AML-193 (cell line): Measurements from ENCODE around the gene PELI1.

Experiments used
- DNase-seq, 2 experiments: peaks; one replicate each; lab custom pipeline; 2025; lab: John Stamatoyannopoulos, UW

The PELI1 gene

DNA sequence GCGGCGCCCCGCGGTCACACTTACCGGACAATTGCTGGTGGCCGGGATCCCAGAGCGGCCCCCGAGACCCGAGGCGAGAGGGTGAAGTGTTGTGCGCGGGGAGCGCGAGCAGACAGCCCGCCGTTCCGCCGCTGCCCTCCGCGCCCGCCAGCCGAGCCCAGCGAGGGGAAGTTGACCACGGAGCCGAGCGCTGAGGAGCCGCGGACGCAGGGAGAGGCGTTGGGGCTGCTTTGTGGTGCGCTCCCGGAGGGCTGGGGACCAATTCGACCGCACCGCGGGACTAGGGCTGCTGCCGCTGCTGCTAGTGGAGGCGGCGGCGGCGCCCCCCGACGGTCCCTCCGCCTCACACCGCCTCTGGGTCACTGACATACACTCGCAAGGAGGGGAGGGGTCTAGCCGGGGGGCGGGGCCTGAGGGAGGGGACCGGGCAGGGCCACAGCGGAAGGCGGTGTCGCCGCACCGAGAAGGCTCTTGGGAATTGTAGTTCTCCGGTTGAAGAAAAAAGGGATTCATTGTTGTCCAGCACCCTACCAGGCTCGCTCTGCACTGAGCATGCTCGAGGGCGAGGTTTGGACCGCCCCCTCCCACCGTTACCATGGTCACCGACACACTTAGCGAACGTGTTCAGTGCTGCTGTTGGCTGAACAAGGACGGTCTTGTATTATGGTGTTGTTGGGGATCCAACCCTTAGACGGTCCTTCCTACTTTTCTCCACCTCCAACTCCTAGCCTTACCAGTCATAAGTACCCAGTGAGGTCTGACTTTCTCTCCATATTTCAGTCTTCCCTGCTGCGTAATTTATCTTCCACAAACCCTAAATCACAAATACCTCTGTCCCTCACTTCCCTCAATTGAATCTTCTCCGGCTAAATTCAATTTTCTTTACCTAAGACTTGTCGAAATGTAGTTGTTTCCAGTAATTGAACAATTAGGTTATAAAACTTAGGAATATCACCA is at the start of gene PELI1:
Gene PELI1 (minus strand): TSS at position 364 of the 957 bp plus-strand sequence. CDS start 36,110 bp downstream, outside the sequence.
- peak; percentile 88 to 91 for DNase-seq

DNA sequence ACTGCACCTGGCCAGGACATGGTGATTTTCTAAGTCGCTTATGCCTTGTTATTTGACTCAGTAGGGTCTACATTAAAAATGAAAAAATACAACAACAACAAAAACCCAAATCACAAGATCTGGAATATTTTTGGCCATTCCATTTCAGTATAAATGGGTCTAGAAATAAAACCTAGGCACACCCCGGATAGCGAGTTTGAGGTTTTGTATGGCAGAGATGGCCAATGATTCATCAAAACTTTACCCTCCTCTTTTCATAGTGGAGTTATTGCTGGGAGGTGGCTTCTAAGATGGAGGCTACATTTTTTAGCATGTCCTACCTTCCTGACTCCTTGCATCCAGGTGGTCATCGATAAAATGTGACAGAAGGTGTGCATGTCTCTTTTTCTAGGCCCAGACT is 49.3 kb upstream of the PELI1 start:
- no peak for DNase-seq

DNA sequence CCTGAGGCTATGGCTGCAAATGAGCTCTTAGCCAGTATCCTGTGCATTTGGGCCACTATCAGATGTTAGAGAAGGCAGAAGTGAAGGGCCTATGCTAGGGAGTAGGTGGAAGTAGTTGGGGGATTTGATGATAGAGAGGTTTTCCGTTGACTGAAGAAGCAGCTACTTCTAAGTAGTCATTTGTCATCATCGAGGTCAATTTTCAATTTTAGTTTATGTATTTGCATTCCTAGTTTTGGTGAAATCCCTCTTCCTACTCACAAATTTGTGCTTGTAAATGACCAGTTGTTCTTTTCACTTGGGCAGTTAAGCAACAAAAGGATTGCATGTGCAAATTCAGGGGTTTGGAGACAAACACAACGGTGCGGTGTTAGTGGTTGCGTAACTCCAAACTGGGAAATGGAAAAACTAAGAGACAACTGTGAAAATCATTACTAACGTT is 48.5 kb upstream of the PELI1 start:
- DNase-seq = peak; percentile 69 to 72

DNA sequence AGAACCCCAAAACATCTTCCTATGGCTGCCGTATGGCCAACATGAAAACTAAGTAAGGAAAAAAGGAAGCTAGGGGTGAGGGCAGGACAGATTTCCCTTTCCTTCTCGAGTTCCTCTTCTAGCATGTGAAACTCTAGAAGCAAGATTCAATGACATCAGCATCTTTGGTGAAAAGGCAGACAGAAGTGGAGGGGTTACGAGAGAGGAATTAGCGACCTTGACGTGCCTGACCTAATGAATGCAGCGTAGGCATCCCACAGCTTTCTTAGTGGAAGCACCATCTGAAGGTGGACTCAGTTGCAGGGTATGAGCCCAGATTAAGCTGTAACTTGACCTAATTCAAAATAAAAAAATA is 47.9 kb upstream of the PELI1 start:
- peak; percentile 77 to 85 for DNase-seq

DNA sequence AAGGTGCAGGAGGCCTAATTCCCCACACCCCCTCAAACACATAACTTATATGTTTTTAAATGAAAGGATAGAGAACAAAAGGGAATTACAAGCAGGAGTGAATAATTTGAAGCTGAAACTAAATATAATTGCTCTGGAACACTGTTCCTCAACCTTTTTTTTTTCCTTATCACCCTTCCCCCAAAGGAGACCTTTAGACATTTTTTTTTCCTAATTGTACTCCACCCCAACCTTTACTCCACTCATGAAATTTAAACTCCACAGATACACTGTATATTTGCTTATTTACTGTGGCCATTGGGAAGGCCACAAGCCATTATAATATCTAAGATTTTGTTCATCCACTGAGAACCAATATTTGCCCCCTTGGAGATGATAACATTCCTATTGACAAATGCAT is 45.4 kb upstream of the PELI1 start:
- DNase-seq = no peak

- no peak for DNase-seq
Measured at GRCh38 chr2:64189167-64189566, 44.9 kb upstream of the PELI1 start.

- DNase-seq = peak; percentile 59 to 69
Measured at GRCh38 chr2:64186699-64187605, 42.7 kb upstream of the PELI1 start.

DNA sequence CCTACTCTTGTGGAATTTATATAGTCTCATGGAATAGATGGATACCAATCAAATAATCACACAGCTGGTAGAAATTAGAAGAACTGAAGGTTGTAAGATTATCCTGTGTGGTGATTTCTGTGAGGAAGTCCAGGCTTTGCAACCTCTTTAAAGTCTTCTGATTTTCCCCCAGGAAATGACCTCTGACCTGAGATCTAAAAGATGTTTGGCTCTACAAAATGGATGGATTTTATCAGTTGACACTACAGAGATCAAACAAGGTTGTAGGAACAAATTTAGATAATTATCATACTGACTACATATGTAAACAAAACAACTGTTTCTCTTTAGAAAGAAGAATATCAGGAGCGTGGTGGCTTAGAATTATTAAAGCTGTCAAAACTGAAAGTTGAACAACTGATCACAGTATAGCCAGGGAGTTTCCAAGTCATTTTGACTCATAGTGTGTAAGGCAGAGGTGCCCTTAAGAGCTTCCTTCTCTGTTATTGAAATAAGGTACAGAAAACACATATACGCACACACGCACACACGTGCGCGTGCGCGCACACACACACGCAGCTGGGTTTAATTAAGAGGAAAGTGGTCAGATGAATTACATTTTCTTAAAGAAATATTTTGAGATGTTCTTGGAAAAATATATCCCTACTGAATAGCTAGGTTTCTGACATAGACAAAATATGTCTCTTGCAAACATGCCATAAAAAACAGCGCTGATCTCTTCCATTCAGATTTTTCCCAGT is 35.5 kb upstream of the PELI1 start:
- no peak for DNase-seq

- DNase-seq = no peak
Measured at GRCh38 chr2:64177315-64177714, 33.1 kb upstream of the PELI1 start.

GRCh38 chr2:64175419-64176197 is 31.4 kb upstream of the PELI1 start:
- no peak for DNase-seq

GRCh38 chr2:64173156-64174135 is 29.2 kb upstream of the PELI1 start:
- no peak for DNase-seq

DNA sequence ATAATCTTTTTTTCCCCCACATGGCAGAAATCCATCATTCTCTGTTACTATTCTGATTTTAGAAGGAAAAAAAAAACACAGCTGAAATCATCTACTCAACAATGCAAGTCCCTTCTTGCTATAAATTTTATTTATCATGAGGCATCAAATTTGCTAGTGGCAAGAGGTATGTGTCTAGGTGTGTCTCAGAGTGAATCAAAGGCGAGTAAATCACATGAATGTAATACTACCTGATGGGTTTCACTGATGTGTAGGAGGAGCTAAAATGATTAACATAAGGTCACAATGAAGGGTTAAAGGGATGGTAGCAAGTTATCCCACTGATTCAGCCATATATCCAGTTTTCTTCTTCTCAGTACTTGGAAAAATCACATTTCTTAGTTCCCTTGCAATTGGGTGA is 24.5 kb upstream of the PELI1 start:
- DNase-seq = no peak

DNA sequence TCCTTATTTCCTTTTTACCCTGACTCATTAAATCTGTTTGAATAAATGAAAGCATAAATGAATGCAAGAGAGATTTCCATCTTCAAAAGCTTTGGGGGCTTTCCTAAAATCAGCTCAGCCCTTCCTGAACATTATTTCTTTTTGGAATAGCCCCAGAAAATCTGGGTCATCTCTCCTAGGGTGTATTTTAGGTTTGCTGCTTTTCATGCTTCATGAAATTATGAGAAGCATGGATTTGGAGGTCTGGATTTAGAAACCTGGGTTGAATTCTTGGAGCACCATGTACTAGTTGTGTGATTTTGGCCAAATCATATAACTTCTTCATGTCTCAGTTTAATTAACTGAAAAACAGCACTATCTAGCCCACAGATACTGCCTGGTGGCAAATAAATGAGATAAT is 24.0 kb upstream of the PELI1 start:
- no peak for DNase-seq

DNA sequence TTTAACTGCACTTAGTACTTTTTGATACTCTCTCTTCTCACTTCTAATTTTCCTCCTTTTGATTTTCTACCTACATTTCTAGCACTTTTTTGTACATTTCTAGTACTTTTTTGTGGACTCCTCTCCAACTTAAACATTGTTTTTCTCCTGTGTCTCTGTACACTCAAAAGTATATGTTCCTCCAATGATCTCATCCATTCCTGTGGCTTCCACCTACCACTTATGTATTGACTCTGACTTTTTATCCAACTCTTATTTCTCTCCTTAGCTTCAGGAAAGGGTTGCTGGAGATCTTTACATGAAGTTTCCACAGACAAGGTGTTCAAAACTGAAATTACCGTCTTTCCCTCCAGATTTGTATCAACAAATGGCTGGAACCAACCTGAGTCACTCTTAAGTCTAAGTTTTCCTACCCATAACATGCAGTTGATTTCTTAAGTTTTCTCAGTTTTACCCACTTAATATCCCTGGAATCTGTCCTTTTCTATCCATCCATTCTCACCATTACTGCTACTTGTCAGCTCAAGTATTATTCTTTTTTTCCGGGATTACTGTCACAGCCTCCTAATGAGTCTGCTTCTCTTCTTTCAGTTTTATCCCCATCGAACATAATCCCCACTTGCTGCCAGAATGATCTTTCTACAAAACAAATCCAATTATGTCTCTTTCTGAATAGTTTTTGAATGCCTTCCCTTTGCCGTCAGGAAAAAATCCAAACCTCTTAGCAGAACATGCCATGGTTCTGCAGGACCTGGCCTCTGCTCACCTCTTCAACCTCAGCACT is 22.6 kb upstream of the PELI1 start:
- no peak for DNase-seq

DNA sequence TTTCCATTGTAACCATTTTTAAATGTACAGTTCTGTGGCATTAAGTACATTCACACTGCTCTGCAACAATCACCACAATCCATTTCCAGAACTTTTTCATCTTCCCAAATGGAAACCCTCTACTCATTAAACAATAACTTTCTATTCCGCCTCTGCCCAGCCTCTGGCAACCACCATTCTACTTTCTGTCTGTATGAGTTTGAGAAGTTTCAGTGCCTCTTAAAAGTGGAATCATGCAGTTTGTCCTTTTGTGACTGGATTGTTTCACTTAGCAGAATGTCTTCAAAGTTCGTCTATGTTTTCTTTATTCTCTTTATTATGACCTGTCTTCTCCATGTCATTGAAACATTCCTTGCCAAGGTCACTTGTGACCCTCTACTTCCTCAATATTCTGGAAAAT is 22.0 kb upstream of the PELI1 start:
- DNase-seq = no peak

- no peak for DNase-seq
Measured at GRCh38 chr2:64165706-64166105, 21.5 kb upstream of the PELI1 start.

DNA sequence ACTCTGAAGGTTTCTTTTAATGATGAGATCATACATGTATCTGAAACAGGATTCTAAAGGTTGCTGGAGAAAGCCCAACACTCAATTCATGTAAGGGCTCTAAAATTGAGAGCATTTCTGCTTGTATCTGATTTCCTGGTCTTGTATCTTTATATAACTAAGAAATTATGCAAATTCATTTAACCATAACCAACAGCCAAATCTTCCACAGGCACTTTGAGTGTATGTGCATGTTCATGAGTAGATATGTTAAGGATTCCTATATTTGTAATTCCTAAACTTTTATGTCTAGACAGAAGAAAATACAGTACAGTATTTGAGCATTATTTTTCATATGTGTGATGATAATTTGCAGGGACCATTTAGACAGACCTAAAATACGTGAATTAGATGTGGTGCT is 20.4 kb upstream of the PELI1 start:
- no peak for DNase-seq

GRCh38 chr2:64162516-64162915 is 18.3 kb upstream of the PELI1 start:
- DNase-seq = no peak

GRCh38 chr2:64157792-64158191 is 13.6 kb upstream of the PELI1 start:
- DNase-seq = no peak
